Vagina (tissue), 2 donors: ENCODE measurements around the gene INHBE. TPM values are rescaled to one million over a fixed set of nuclear protein-coding genes. Genes with fewer than 3 reads are reported as not detected.
"Not testable (repeated sequence)": the region's sequence is repeated elsewhere in the genome, so short reads cannot be mapped to it uniquely, and the experiment has no call there.

Source experiments
- DNase-seq, 2 donors: peaks; one replicate each; pipeline ENCODE4 v3.0.0-alpha.2; 2017; ENCODE audit errors: extremely low spot score in 2 of 2
- H3K27ac ChIP-seq: fragments of 200-600 bp; sonication (generic); one replicate; pipeline ENCODE4 v1.5.1; 2019
- H3K27me3 ChIP-seq: fragments of 200-600 bp; sonication (generic); one replicate; pipeline ENCODE4 v1.5.1; 2019
- H3K36me3 ChIP-seq, 2 donors: fragments of 200-600 bp; sonication (generic); one replicate each; pipeline ENCODE4 v1.5.1; 2017 to 2019
- H3K4me1 ChIP-seq: fragments of 200-600 bp; sonication (generic); one replicate; pipeline ENCODE4 v1.5.1; 2019
- H3K4me3 ChIP-seq, 2 donors: fragments of 200-600 bp; sonication (generic); 1 replicate in 1 of 2; 2 replicates in 1 of 2; pipeline ENCODE4 v1.5.1; 2016 to 2019
- H3K9me3 ChIP-seq: fragments of 200-600 bp; sonication (generic); one replicate; pipeline ENCODE4 v1.5.1; 2019
- CTCF ChIP-seq, 3 experiments: fragments of 450-650 bp in 2 of 3; fragments of 200-600 bp in 1 of 3; sonication (generic) in 1 of 3; IDR thresholded peaks; one replicate each; pipeline ENCODE4 v1.5.1; 2017 to 2019; ENCODE audit warnings: antibody characterized with exemption in 3 of 3, mild to moderate bottlenecking in 2 of 3, moderate library complexity in 2 of 3
- POLR2A ChIP-seq, 2 donors: fragments of 450-650 bp; IDR thresholded peaks; one replicate each; pipeline ENCODE4 v1.6.1; 2017; ENCODE audit warnings: antibody characterized with exemption in 2 of 2, mild to moderate bottlenecking in 2 of 2, moderate library complexity in 2 of 2
- POLR2AphosphoS5 ChIP-seq, 2 donors: sonication (generic); formaldehyde crosslinking; IDR thresholded peaks; one replicate each; pipeline ENCODE4 v1.9.0; 2017; ENCODE audit warnings: antibody characterized with exemption in 2 of 2, mild to moderate bottlenecking in 2 of 2, low read depth in 1 of 2; ENCODE audit not compliant: insufficient read depth in 1 of 2
- intact Hi-C: fragments of 100-400 bp; cut with DNase I; formaldehyde crosslinking; loops from one replicate; pipeline ENCODE4 v1.15.1; 2023
- total RNA-seq: library from RNA; depleted of rRNA; stranded (reverse); fragments of >200 nt; gene quantifications from one replicate; pipeline ENCODE4 v1.2.3, GENCODE V29; 2016

INHBE gene
- total RNA-seq, 1 donor from 2014 or later, result not detected

- Histone ChIP-seq H3K27me3 (no peaks in the 10 kb centered on the region), H3K27ac (no peak overlapping the region), H3K4me3 (peak overlapping the region in 1 of 2 donors; percentile 92), H3K9me3 (no peaks in the 10 kb centered on the region), H3K4me1 (peaks cover 18% of the 10 kb centered on the region), H3K36me3 (peaks cover 0 to 26% of the 10 kb centered on the region in 2 donors)
- DNase-seq, result no peak
- TF ChIP-seq CTCF (IDR thresholded peaks at IDR 0.05), result no peak
- TF ChIP-seq POLR2A (IDR thresholded peaks at IDR 0.05), result no peak
- no peak for TF ChIP-seq POLR2AphosphoS5 (IDR thresholded peaks at IDR 0.05; ENCODE audit: insufficient read depth in 1 of 2, low read depth in 1 of 2)
- intact Hi-C loops, result no loop called here
Observed at GRCh38 chr12:57489157-57489641, 34.1 kb downstream of the INHBE start.

DNA sequence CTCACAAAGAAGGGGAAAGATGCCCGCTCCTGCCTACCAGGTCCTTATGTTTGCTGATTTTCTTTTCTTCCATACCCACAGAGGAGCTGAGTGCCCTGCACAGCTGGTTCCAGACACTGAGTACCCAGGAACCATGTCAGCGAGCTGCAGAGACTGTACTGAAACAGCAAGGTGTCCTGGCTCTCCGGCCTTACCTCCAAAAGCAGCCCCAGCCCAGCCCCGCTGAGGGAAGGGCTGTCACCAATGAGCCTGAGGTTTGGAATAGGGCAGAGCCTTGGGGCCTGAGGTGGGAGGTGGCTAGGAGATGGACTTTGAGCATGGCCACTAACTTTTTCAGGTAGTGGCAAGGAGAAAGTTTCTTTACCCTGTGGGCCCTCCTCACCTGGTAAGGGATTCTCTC lies 35.0 kb downstream of the INHBE start:
- Histone ChIP-seq H3K36me3 (peaks cover 0 to 27% of the 10 kb centered on the region in 2 donors), H3K9me3 (no peaks in the 10 kb centered on the region), H3K27ac (no peak overlapping the region), H3K27me3 (no peaks in the 10 kb centered on the region), H3K4me3 (no peak overlapping the region), H3K4me1 (peaks cover 18% of the 10 kb centered on the region)
- DNase-seq, result no peak
- intact Hi-C loops, result no loop called here
- no peak for TF ChIP-seq POLR2AphosphoS5 (IDR thresholded peaks at IDR 0.05; ENCODE audit: insufficient read depth in 1 of 2, low read depth in 1 of 2)
- no peak for TF ChIP-seq CTCF (IDR thresholded peaks at IDR 0.05)
- no peak for TF ChIP-seq POLR2A (IDR thresholded peaks at IDR 0.05)

DNA sequence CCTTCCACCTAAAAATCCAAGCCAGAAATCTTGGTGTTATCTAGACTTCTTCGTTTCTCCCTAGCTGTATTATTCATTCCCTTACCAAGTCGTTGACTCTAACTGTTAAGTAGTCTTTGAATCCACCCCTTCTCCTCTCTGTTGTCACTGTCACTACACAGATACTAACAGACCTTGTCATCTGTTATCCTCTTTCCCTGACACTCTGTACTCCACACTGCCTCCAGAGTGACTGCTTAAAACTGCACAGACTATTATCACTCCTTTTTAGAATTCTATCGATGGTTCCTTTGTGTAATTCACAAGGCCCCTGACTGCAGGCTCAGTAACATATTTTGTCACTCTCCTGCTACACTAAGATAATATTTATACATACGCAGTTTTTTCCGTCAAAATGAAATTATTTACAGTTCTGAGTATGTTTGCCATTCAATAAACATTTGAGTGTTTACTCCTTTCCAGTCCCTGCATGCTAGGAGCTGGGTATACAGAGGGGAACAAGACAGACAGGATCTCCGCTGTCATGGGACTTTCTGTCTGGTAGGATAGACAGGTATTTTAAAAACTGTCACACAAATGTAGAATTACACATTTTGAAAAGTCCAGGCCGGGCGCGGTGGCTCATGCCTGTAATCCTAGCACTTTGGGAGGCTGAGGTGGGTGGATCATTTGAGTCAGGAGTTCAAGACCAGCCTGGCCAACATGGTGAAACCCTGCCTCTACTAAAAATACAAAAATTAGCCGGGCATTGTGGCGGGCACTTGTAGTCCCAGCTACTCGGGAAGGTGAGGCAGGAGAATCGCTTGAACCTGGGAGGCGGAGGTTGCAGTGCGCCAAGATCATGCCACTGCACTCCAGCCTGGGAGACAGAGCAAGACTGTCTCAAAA lies 36.5 kb downstream of the INHBE start:
- no peak for DNase-seq
- Histone ChIP-seq H3K4me1 (peaks cover 18% of the 10 kb centered on the region), H3K4me3 (no peak overlapping the region), H3K9me3 (no peaks in the 10 kb centered on the region), H3K27me3 (no peaks in the 10 kb centered on the region), H3K36me3 (peaks cover 0 to 42% of the 10 kb centered on the region in 2 donors), H3K27ac (no peak overlapping the region)
- TF ChIP-seq CTCF (IDR thresholded peaks at IDR 0.05), result no peak
- intact Hi-C loops, result no loop called here

GRCh38 chr12:57495051-57495701 lies 40.1 kb downstream of the INHBE start:
- H3K36me3 ChIP-seq, result peaks cover 0 to 61% of the 10 kb centered on the region in 2 donors
- intact Hi-C loops, result not testable (repeated sequence)

DNA sequence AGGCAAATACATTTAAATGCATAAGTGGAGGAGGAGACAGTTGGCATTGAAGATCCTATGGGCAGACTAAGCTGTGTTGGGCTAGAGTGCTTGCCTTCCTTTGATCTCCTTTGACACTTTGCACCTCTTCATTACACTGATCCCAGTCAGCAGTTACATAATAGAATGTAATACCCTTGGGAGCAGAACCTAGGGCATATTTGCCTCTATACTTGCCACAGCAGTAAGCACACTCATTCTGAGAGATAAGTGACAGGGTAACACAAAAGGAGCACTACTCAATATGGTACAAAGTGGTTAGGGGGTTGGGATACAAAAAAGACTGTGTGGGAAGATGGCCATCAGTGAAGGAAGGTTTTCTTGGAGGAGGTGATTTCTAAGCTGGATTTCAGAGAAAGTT lies 41.7 kb downstream of the INHBE start:
- H3K27ac ChIP-seq, result no peak overlapping the region
- H3K4me1 ChIP-seq, result no peaks in the 10 kb centered on the region
- no peak for DNase-seq
- TF ChIP-seq POLR2AphosphoS5 (IDR thresholded peaks at IDR 0.05; ENCODE audit: insufficient read depth in 1 of 2, low read depth in 1 of 2), result no peak
- no peak overlapping the region for H3K4me3 ChIP-seq
- intact Hi-C loops, result no loop called here
- H3K9me3 ChIP-seq, result no peaks in the 10 kb centered on the region
- H3K36me3 ChIP-seq, result peaks cover 0 to 59% of the 10 kb centered on the region in 2 donors
- no peaks in the 10 kb centered on the region for H3K27me3 ChIP-seq

More at GRCh38 chr12:57495051-57495701, 40.1 kb downstream of the INHBE start:
- H3K27me3 ChIP-seq, DNase-seq, H3K4me1 ChIP-seq, H3K9me3 ChIP-seq, H3K4me3 ChIP-seq, H3K27ac ChIP-seq: not testable (repeated sequence)
